Measurements from ENCODE around the gene KLF6.

Gene KLF6

GRCh38 chr10:3787016-3787400 lies 2.0 kb upstream of the KLF6 start:
- no peak for DNase-seq

GRCh38 chr10:3786295-3787015 lies 1.4 kb upstream of the KLF6 start:
- DNase-seq: peak; percentile 57 to 74 (median 69)

GRCh38 chr10:3785851-3786271 lies 852 bp upstream of the KLF6 start:
- peak; percentile 43 to 72 (median 55) for DNase-seq

GRCh38 chr10:3785251-3785850 lies 342 bp upstream of the KLF6 start:
- DNase-seq: peak; percentile 99 to 100 (median 99)

GRCh38 chr10:3783682-3784432 lies 1.2 kb downstream of the KLF6 start:
- DNase-seq: peak; percentile 46 to 61 (median 54)

GRCh38 chr10:3783316-3783681 lies 1.7 kb downstream of the KLF6 start:
- DNase-seq: peak in 2 of 3 donors; percentile 55 to 58

GRCh38 chr10:3782451-3783315 lies 2.3 kb downstream of the KLF6 start:
- DNase-seq: peak; percentile 69 to 87 (median 77)

GRCh38 chr10:3782146-3782450 lies 2.9 kb downstream of the KLF6 start:
- peak; percentile 42 to 66 (median 57) for DNase-seq

GRCh38 chr10:3781468-3782145 lies 3.4 kb downstream of the KLF6 start:
- DNase-seq: peak; percentile 63 to 76 (median 72)

GRCh38 chr10:3780771-3781467 lies 4.1 kb downstream of the KLF6 start:
- peak; percentile 39 to 54 (median 49) for DNase-seq

GRCh38 chr10:3780021-3780770 lies 4.8 kb downstream of the KLF6 start:
- peak; percentile 61 to 67 (median 63) for DNase-seq

- DNase-seq: peak; percentile 37 to 60 (median 46)
Observed at GRCh38 chr10:3779158-3779741, 5.8 kb downstream of the KLF6 start.

- peak; percentile 33 to 61 (median 50) for DNase-seq
Observed at GRCh38 chr10:3778692-3779157, 6.3 kb downstream of the KLF6 start.

GRCh38 chr10:3777981-3778691 lies 6.9 kb downstream of the KLF6 start:
- DNase-seq: peak; percentile 27 to 54 (median 52)

- peak; percentile 68 to 91 (median 71) for DNase-seq
Observed at GRCh38 chr10:3776796-3777571, 8.0 kb downstream of the KLF6 start.

GRCh38 chr10:3775696-3776551 lies 9.1 kb downstream of the KLF6 start:
- peak; percentile 58 to 67 (median 64) for DNase-seq

- peak; percentile 85 to 91 (median 88) for DNase-seq
Observed at GRCh38 chr10:3774814-3775695, 10.0 kb downstream of the KLF6 start.

All from suppressor macrophage treated with lipopolysaccharide for 1 hour (primary cell).